ENCODE results near the gene OVOL1. TPM values are rescaled to one million over a fixed set of nuclear protein-coding genes. Genes with fewer than 3 reads are reported as not detected.

OVOL1 gene
- polyA plus RNA-seq, 3 donors, result 0.08 TPM; not detected in 2

DNA sequence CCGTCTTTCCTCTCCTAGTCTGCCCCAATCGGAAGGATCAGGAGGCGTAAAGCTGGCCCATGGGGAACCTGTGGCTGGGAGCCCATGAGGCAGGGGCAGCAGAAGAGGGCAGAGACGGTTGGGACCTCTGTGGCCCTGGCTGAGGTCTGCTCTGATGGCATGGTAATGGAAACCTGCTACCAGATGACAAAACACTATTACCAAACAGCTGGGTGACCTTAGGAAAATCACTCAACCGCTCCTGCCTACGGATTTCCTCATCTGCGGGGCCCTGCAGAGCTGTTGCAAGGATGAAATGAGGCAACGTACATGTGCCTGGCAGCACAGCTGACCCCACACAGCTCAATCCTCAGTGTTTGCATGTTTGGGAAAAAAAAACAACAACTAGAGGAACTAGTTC lies 10.7 kb upstream of the OVOL1 start:
- Histone ChIP-seq H3K27ac (ENCODE audit: low read depth in 1 of 2, low read length in 2 of 2) (peak overlapping the region; percentile 98 to 99), H4K20me1 (ENCODE audit: insufficient read depth, low read length) (peaks cover 33% of the 10 kb centered on the region), H2AFZ (ENCODE audit: insufficient read depth, low read depth, low read length, poor library complexity, severe bottlenecking) (no peak overlapping the region), H3K9ac (ENCODE audit: insufficient read depth, low read length, poor library complexity, severe bottlenecking) (peak overlapping the region; percentile 82), H3K4me2 (replicated peaks; ENCODE audit: extremely low read depth, low read length, poor library complexity, severe bottlenecking) (peak overlapping the region; percentile 99), H3K36me3 (replicated peaks in 1 of 2; ENCODE audit: control insufficient read depth in 1 of 2, insufficient read depth in 2 of 2, low read length in 2 of 2) (peaks cover 22 to 30% of the 10 kb centered on the region in 2 donors), H3K27me3 (ENCODE audit: control insufficient read depth in 2 of 2, insufficient read depth in 2 of 2, low read length in 2 of 2) (no peaks in the 10 kb centered on the region), H3K79me2 (ENCODE audit: insufficient read depth, low read length) (peaks cover 81% of the 10 kb centered on the region), H3K4me1 (ENCODE audit: control insufficient read depth in 1 of 2, insufficient read depth in 2 of 2, low read length in 2 of 2) (peaks cover 72 to 75% of the 10 kb centered on the region in 2 donors), H3K9me3 (replicated peaks in 1 of 2; ENCODE audit: control insufficient read depth in 1 of 2, insufficient read depth in 1 of 2, low read length in 2 of 2) (no peaks in the 10 kb centered on the region), H3K4me3 (replicated peaks in 1 of 3; ENCODE audit: low read depth in 2 of 3, low read length in 3 of 3) (peak overlapping the region in 2 of 3 experiments; percentile 15 to 99)
- Mint-ChIP-seq H3K4me1 (peaks cover 69% of the 10 kb centered on the region), H3K36me3 (peaks cover 21 to 47% of the 10 kb centered on the region in 2 donors), H3K9me3 (no peaks in the 10 kb centered on the region), H3K27ac (peak overlapping the region; percentile 99 to 100 (median 100)), H3K4me3 (peak overlapping the region; percentile 77 to 86), H3K27me3 (ENCODE audit: low read depth in 3 of 3) (peaks cover 0 to 1% (median 0%) of the 10 kb centered on the region in 3 donors)
- no peak for TF ChIP-seq CTCF (IDR thresholded peaks at IDR 0.05)
- intact Hi-C loops (cut with micrococcal nuclease), result no loop called here
- 7% methylated on average over 6 of the region's 8 CpGs for WGBS (ENCODE audit: insufficient coverage)
- DNase-seq, result peak; percentile 93 to 98 (median 97)

GRCh38 chr11:65776710-65777141 lies 10.1 kb upstream of the OVOL1 start:
- H3K27me3 Mint-ChIP-seq (ENCODE audit: low read depth in 3 of 3), result peaks cover 0 to 3% (median 0%) of the 10 kb centered on the region in 3 donors
- Histone ChIP-seq H3K27ac (ENCODE audit: low read depth in 1 of 2, low read length in 2 of 2) (peak overlapping the region; percentile 98 to 99), H4K20me1 (ENCODE audit: insufficient read depth, low read length) (peaks cover 33% of the 10 kb centered on the region), H2AFZ (ENCODE audit: insufficient read depth, low read depth, low read length, poor library complexity, severe bottlenecking) (no peak overlapping the region), H3K27me3 (ENCODE audit: control insufficient read depth in 2 of 2, insufficient read depth in 2 of 2, low read length in 2 of 2) (peaks cover 0 to 2% of the 10 kb centered on the region in 2 donors), H3K36me3 (replicated peaks in 1 of 2; ENCODE audit: control insufficient read depth in 1 of 2, insufficient read depth in 2 of 2, low read length in 2 of 2) (peaks cover 22 to 30% of the 10 kb centered on the region in 2 donors), H3K9me3 (replicated peaks in 1 of 2; ENCODE audit: control insufficient read depth in 1 of 2, insufficient read depth in 1 of 2, low read length in 2 of 2) (no peaks in the 10 kb centered on the region), H3K79me2 (ENCODE audit: insufficient read depth, low read length) (peaks cover 76% of the 10 kb centered on the region), H3K4me2 (replicated peaks; ENCODE audit: extremely low read depth, low read length, poor library complexity, severe bottlenecking) (peak overlapping the region; percentile 99), H3K4me3 (replicated peaks in 1 of 3; ENCODE audit: low read depth in 2 of 3, low read length in 3 of 3) (peak overlapping the region in 1 of 3 experiments; percentile 99), H3K9ac (ENCODE audit: insufficient read depth, low read length, poor library complexity, severe bottlenecking) (peak overlapping the region; percentile 82), H3K4me1 (ENCODE audit: control insufficient read depth in 1 of 2, insufficient read depth in 2 of 2, low read length in 2 of 2) (peaks cover 73 to 78% of the 10 kb centered on the region in 2 donors)
- peaks cover 64% of the 10 kb centered on the region for H3K4me1 Mint-ChIP-seq
- WGBS (ENCODE audit: insufficient coverage), result 47% methylated on average over 5 of the region's 8 CpGs
- H3K27ac Mint-ChIP-seq, result peak overlapping the region; percentile 99 to 100 (median 100)
- H3K4me3 Mint-ChIP-seq, result peak overlapping the region; percentile 57 to 67
- intact Hi-C loops (cut with micrococcal nuclease), result no loop called here
- peaks cover 21 to 43% of the 10 kb centered on the region in 2 donors for H3K36me3 Mint-ChIP-seq
- H3K9me3 Mint-ChIP-seq, result no peaks in the 10 kb centered on the region
- TF ChIP-seq CTCF (IDR thresholded peaks at IDR 0.05), result no peak
- DNase-seq, result peak in 2 of 3 donors; percentile 20 to 38
